Liver (tissue), 2 donors: ENCODE results near the gene RPS6KA5.

Experiments used
- MAX ChIP-seq: IDR thresholded peaks from 2 replicates; pipeline ENCODE4 v1.6.1; 2016; ENCODE audit warnings: antibody characterized with exemption
- REST ChIP-seq: IDR thresholded peaks from 2 replicates; pipeline ENCODE4 v1.6.1; 2016; ENCODE audit warnings: antibody characterized with exemption, mild to moderate bottlenecking
- TF ChIP-seq, protein P1 (sequence below): fragments of 150-350 bp; IDR thresholded peaks from 2 replicates; pipeline ENCODE4 v1.5.1; 2017; ENCODE audit warnings: improper control_type of control experiment, low read depth, low read length; ENCODE audit not compliant: missing input control
- donor health status: healthy.

- TF ChIP-seq, protein P1, sequence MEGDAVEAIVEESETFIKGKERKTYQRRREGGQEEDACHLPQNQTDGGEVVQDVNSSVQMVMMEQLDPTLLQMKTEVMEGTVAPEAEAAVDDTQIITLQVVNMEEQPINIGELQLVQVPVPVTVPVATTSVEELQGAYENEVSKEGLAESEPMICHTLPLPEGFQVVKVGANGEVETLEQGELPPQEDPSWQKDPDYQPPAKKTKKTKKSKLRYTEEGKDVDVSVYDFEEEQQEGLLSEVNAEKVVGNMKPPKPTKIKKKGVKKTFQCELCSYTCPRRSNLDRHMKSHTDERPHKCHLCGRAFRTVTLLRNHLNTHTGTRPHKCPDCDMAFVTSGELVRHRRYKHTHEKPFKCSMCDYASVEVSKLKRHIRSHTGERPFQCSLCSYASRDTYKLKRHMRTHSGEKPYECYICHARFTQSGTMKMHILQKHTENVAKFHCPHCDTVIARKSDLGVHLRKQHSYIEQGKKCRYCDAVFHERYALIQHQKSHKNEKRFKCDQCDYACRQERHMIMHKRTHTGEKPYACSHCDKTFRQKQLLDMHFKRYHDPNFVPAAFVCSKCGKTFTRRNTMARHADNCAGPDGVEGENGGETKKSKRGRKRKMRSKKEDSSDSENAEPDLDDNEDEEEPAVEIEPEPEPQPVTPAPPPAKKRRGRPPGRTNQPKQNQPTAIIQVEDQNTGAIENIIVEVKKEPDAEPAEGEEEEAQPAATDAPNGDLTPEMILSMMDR, result no peak
- TF ChIP-seq REST (no peak), MAX (no peak)
Observed at GRCh38 chr14:91019673-91020072, 40.8 kb downstream of the RPS6KA5 start.
